Measurements from ENCODE around the gene LAT.
"Not testable (repeated sequence)": the region's sequence is repeated elsewhere in the genome, so short reads cannot be mapped to it uniquely, and the experiment has no call there.

The LAT gene

DNA sequence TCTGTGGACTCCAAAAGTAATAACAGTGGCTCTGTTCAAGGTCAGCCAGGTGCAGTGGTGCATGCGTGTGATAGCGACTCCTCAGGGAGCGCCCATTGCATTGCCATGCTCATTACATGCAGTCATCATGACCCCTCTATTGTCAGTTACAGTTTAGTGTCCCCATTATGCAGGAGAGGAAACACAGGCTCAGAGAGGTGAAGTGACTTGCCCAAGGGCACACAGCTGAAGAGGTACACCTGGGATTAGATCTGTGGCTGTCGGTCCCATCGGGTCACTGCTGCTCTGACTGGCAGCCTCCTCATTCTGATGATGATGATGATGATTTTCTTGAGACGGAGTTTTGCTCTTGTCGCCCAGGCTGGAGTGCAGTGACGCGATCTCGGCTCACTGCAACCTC is 7.6 kb downstream of the LAT start:
- no peak for TF ChIP-seq ZFX (IDR thresholded peaks at IDR 0.05)
- TF ChIP-seq, protein P1, sequence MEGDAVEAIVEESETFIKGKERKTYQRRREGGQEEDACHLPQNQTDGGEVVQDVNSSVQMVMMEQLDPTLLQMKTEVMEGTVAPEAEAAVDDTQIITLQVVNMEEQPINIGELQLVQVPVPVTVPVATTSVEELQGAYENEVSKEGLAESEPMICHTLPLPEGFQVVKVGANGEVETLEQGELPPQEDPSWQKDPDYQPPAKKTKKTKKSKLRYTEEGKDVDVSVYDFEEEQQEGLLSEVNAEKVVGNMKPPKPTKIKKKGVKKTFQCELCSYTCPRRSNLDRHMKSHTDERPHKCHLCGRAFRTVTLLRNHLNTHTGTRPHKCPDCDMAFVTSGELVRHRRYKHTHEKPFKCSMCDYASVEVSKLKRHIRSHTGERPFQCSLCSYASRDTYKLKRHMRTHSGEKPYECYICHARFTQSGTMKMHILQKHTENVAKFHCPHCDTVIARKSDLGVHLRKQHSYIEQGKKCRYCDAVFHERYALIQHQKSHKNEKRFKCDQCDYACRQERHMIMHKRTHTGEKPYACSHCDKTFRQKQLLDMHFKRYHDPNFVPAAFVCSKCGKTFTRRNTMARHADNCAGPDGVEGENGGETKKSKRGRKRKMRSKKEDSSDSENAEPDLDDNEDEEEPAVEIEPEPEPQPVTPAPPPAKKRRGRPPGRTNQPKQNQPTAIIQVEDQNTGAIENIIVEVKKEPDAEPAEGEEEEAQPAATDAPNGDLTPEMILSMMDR (conservative IDR thresholded peaks at IDR 0.05), result no peak
- H3K27ac ChIP-seq, result no peak overlapping the region

DNA sequence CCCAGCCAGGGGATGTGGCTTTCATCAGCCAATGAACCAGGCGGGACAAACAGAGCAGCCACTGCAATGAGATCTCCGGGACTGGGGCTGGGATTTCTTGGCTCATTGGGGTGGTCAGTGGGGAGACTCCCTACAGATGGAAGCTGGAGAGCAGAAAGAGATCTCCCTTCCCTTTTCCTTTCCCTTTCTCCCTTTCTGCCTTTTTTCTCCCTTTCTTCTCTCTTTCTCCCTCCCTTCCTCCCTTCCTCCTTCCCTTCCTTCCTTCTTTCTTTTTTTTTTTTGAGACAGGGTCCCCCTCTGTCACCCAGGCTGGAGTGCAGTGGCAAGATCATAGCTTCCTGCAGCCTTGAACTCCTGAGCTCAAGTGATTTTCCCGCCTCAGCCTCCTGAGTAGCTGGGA is 14.0 kb downstream of the LAT start:
- no peak for TF ChIP-seq ZFX (IDR thresholded peaks at IDR 0.05)
- TF ChIP-seq, protein P1 (conservative IDR thresholded peaks at IDR 0.05), result no peak
- H3K27ac ChIP-seq, result no peak overlapping the region

DNA sequence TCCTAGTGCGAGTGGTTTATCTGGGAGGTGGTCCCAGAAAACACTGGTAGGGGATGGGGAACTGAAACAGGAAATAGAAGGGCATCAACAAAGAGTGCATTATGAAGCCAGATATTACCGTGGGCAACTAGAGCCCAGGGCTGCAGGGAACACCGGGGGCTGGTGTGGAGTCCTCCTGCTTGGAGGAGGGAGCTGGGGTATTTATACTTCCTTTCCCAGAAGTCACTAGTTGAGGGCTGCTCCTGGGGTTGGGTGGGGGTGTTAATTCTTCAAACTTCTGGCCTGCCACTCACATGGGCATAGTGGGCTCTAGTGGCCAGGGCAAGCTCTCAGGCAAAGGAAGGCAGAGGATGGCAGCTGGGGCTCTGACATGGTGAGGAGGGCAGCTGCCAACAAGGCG is 14.7 kb downstream of the LAT start:
- no peak overlapping the region for H3K27ac ChIP-seq
- TF ChIP-seq, protein P1 (conservative IDR thresholded peaks at IDR 0.05), result no peak
- TF ChIP-seq ZFX (IDR thresholded peaks at IDR 0.05), result no peak

DNA sequence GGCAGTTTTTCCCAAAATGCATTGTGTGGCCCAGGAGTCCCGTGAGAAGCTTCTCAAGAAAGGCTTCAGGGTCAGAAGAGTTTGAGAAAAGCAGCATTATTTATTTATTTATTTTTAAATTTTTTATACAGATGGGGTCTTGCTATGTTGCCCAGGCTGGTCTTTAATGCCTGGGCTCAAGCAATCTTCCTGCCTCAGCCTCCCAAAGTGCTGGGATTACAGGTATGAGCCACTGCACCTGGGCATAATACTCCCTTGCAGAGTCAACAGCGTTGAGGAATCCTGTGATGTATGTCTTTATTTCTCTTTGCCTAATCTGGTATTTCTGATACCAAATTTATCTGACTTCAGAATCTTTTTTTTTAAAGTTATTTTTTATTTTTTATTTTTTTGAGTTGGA is 15.2 kb downstream of the LAT start:
- TF ChIP-seq, protein P1 (conservative IDR thresholded peaks at IDR 0.05), result no peak
- no peak for TF ChIP-seq ZFX (IDR thresholded peaks at IDR 0.05)
- H3K27ac ChIP-seq, result no peak overlapping the region

DNA sequence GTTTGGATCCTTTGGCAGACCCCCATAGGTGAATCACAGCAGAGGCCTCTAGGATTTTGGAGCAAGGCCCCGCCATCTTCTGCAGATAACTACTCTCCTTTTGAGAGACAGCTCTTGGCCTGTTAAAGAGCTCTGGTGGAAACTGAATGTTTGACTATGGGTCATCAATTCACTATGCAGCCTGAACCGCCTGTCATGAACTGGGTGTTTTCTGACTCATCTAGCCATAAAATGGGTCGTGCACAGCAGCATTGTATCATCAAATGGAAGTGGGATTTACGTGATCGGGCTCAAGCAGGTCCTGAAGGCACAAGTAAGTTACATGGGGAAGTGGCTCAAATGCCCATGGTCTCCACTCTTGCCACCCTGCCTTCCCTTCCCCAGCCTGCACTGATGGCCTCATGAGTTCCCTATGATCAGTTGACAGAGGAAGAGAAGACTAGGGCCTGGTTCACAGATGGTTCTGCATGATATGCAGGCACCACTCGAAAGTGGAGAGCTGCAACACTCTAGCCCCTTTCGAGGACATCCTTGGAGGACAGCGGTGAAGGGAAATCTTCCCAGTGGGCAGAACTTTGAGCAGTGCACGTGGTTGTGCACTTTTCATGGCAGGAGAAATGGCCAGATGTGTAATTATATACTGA is 19.8 kb downstream of the LAT start:
- not testable (repeated sequence) for H3K27ac ChIP-seq

DNA sequence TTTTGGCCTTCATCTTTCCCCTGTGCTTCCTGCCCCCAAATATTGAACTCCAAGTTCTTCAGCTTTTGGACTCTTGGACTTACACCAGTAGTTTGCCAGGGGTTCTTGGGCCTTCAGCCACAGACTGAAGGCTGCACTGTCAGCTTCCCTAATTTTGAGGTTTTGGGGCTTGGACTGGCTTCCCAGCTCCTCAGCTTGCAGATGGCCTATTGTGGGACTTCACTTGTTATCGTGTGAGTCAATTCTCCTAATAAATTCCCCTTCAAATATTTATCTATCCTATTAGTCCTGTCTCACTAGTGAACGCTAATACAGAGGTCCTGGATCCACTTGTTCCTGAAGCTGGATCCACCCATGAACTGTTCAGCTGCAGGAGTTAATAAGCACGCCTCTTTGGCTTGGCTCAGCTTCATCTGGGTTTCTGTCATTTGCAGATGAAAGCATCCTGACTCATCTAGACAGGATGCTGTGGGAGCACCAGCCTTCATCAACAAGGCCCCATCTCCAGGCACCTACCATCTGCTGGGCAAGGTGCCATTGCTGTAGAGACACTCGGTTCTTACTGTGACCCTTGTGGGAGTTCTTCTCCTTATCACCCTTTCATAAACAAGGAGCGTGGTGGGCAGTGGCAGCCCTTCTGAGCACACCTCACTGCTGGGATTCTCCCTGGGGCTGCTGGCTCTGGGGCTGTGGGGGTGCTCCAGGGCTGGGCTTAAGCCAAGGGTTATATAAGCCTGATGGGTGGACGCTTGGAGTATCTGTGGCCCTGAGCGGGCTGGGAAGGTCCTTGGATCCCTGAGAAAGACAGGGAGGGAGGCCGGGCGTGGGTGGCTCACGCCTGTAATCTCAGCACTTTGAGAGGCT is 23.1 kb downstream of the LAT start:
- H3K27ac ChIP-seq, result no peak overlapping the region
- TF ChIP-seq, protein P1 (conservative IDR thresholded peaks at IDR 0.05), result no peak
- no peak for TF ChIP-seq ZFX (IDR thresholded peaks at IDR 0.05)

DNA sequence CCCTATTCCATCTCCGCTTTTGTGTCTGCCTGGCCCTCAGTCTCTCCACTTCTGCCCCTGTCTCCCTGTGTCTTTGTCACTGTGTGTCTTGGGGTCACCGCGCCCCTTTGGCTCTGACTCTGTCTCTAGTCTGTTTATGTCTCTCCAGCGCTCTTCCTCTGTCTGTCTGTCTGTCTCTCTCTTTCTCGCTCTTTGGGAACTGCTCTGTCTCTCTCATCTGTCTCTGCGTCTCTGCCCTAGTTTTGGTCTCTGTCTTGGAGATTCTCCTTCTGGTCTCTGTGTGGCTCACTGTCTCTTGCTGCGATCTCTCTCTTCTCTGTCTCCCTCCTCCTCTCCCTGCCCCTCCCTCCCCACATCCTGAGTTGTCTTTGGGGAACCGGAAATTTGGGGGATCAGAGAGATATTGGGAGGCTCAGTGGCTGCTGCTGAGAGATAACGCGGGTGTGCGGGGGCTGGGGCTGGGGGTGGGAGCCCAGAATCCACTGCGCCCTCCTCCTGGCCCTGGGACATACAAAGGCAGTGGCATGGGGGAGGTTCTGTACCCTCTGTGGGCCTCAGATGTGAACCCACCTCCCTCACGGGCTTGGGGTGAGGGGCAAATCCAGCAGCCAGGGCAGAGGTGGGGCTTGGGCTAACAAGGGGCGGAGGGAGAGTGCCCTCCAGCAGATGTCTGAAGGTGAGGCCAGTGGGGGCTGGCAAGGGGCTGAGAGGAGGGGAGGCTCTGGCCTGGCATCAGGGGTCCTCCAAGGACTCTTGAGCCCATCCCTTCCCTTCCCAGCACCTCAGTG is 24.4 kb downstream of the LAT start:
- TF ChIP-seq ZFX (IDR thresholded peaks at IDR 0.05), result no peak
- TF ChIP-seq, protein P1 (conservative IDR thresholded peaks at IDR 0.05), result no peak
- H3K27ac ChIP-seq, result no peak overlapping the region
